HG03135 (cell line): ENCODE measurements around the gene SERPINB6.
"Not testable (repeated sequence)": the region's sequence is repeated elsewhere in the genome, so short reads cannot be mapped to it uniquely, and the experiment has no call there.

Source experiments
- ATAC-seq: cut with Tn5 transposase; IDR thresholded peaks from one replicate; pipeline ENCODE4 v1.9.1; 2021; ENCODE audit warnings: mild to moderate bottlenecking, moderate library complexity; ENCODE audit not compliant: unreplicated experiment

SERPINB6 gene

DNA sequence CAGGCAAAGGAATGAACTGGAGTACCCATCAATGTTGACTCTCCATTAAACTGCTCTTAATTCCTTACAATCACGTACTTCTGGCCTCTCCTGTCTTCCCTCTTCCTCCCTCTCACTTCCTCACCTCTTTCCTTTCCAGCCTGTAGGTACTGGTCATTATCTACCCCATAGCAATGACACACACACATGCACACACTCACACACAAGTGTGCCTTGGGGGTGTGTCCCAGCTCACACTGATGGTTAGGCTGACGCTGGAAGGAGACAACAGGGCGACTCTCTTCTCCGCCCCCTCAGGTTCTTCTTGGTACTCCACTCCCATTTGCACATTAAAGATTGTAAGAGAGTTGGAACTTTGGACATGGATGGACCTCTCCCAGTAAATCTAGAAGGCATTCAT, 54.3 kb downstream of the SERPINB6 start:
- no peak for ATAC-seq

DNA sequence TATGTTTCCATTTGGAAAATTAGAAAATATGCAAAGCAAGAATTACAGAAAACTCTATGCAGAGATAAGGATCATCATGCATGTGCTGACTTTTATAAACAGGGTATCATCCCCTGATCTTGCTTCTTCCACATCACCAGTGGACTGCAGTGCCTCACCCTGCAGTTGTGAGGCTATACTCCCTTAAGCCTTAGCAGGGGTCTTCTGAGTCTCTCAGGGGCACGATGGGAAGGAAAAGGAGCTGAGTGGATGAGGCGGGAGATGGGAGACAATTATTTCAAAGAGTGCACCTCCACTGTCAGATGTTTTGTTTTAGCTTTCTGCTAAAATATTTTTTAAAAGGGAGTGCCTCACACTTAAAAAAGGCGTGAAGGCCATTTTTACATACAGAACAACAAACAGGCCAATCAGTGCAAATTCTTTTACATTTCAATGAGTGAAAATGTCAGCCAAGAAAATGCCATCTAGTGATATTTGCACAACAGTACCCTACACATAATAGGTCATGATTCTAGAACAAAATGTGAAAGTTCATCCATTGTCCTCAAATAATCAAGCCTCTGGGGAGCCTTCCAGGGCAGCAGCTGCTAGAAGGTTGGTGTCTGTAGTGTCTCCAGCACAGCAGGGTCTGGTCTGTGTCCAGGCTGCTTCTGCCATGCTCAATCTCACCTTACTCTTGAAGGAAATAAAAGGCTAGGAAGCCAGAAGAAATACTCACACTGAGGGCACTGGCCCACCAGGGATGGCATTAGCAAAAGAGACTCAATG, 55.0 kb downstream of the SERPINB6 start:
- ATAC-seq, result no peak

DNA sequence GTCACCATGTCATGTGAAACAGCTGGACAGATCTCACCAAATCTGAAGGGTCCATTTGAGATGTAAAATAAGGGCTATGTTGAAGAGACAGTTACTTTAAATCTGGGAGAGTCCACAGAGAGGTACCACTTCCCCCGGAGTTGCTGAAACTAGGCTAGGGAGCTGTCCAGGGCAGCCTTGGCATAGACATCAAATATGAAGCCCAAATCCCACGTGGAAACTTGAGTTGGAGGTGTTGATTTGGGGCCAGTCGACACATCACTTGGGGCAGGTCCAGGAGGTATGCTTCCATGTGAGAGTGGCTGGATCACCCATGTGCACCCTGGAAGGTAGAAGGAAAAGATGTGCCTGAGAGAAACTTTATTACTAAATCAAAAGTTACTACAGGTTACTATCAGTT, 56.2 kb downstream of the SERPINB6 start:
- no peak for ATAC-seq

DNA sequence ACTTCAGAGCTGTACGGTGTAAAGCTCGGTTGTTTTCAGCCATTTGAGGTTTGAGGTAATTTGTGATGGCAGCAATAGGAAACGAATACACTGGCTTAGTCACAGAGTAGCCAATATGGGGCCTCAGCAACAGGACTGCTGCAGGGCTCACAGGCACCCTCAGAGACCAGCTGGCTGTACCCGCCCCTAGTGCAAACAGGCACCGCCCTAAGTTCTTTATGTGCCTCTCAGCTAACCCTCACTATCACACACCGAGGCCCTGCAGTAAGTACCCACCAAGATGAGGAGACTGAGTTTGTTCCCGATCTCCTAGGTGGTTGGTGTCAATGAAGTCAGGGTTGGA, 57.1 kb downstream of the SERPINB6 start:
- ATAC-seq, result no peak

DNA sequence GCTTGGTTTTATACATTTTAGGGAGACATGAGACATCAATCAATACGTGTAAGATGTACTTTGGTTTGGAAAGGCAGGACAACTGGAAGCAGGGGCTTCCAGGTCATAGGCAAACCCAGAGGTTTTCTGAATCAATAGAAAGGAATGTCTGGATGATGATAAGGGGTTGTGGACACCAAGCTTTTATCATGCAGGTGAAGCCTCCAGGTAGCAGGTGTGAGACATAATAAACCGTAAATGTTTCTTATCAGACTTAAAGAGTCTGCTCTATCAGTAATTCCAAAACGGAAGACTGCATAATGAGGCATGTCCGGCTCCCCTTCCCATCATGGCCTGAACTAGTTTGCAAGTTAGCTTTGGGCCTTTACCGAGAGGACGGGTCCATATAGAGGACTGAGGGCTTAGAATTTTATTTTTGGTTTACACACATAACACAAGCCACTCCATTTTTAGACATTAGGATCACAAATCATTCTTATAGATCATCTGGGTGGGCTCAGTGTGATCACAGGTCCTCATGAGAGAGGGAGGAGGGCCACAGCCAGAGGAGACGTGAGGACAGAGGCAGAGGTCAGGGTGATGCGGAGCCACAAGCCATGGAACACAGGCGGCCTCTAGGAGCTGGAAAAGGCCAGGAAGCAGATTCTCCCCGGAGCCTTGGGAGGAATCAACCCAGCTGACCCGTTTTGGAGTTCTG, 57.6 kb downstream of the SERPINB6 start:
- ATAC-seq, result no peak

DNA sequence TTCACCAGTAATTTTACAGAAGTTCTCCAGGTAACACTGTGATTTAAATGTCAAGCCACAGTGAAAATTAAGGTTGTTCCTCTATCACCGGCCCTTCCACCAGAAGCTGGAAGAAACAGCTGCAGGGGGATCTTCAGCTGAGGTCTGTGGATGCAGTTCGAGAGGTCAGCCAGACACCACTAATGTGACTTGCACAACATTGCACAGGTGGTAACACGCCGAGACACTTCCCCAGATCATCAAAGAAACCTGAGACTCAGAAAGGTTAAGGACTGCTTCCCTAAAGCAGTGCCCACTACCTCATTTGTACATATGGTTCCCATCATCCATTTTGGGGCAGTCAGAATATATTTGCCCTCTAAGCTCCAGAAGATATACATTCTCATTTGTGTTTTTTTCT, 60.2 kb downstream of the SERPINB6 start:
- ATAC-seq, result peak; percentile 72

DNA sequence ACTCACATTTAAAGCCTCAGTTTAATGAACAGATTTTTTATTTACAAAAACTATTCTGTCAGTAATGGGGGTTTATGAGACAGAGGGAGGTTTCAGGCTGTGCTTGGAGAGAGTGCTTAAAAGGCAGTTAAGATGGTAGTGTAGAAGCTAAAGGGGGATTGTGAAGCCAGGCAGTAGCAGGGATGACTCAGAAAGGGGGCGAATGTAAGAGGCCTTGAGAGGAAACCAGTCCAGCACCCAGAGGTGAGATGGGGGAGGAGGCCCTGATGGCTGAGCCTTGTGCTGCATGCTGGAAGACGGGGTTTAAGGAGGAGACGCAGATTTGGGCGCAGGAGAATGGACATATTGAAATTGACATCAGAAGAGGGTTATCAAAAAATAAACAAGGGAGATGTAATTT, 61.6 kb downstream of the SERPINB6 start:
- ATAC-seq, result no peak

DNA sequence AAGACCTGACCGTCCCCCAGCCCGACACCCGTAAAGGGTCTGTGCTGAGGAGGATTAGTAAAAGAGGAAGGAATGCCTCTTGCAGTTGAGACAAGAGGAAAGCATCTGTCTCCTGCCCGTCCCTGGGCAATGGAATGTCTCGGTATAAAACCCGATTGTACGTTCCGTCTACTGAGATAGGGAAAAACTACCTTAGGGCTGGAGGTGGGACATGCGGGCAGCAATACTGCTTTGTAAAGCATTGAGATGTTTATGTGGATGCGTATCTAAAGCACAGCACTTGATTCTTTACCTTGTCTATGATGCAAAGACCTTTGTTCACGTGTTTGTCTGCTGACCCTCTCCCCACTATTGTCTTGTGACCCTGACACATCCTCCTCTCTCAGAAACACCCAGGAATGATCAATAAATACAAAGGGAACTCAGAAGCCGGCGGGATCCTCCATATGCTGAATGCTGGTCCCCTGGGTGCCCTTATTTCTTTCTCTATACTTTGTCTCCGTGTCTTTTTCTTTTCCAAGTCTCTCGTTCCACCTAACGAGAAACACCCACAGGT, 62.2 kb downstream of the SERPINB6 start:
- not testable (repeated sequence) for ATAC-seq

DNA sequence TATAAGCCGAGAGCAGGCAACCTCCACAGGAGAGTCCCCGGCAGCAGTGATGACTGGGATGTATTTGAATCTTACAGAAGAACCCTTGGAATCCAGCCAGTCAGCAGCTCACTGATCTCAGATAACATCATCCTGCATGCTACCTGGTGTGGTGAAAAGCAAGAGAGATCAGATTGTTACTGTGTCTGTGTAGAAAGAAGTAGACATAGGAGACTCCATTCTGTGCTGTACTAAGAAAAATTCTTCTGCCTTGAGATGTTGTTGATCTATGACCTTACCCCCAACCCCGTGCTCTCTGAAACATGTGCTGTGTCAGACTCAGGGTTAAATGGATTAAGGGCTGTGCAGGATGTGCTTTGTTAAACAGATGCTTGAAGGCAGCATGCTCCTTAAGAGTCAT, 62.9 kb downstream of the SERPINB6 start:
- ATAC-seq, result not testable (repeated sequence)

DNA sequence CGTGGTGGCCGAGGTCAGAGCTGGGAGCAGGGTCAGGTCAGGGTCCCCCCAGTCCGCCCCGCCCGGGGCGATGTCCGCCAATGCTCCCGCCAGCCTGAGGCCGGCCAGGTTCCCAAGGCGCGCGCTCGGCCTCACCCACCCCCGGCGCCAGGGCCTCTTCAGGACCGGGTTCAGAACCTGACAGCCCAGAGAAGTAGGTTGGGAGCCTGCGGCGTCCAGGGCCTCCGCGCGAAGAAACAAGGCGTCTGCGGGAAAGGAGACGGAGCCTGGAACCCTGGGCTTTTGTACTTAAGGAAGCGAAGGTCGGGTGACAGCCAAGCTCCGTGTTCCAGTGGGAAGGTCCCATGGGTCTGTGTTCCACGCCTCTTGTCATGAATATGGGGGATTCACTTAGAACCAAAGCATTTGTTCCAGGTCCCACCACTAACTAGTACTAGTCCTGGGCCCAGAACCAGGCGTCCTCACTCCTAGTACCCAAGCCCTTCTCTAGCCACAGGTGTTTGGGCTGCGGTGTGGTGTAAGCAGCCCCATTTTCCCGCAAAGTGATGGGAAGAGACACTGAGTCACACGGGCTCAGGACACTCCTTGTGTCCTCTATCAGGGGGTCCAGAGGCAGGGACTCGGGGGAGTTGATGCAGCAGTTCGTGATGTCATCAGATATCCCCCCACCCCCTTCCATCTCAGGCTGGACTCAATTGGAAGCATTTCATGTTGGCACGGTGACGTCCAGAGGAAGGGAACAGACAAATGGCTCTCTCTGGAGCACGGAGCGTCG, 67.8 kb downstream of the SERPINB6 start:
- not testable (repeated sequence) for ATAC-seq

DNA sequence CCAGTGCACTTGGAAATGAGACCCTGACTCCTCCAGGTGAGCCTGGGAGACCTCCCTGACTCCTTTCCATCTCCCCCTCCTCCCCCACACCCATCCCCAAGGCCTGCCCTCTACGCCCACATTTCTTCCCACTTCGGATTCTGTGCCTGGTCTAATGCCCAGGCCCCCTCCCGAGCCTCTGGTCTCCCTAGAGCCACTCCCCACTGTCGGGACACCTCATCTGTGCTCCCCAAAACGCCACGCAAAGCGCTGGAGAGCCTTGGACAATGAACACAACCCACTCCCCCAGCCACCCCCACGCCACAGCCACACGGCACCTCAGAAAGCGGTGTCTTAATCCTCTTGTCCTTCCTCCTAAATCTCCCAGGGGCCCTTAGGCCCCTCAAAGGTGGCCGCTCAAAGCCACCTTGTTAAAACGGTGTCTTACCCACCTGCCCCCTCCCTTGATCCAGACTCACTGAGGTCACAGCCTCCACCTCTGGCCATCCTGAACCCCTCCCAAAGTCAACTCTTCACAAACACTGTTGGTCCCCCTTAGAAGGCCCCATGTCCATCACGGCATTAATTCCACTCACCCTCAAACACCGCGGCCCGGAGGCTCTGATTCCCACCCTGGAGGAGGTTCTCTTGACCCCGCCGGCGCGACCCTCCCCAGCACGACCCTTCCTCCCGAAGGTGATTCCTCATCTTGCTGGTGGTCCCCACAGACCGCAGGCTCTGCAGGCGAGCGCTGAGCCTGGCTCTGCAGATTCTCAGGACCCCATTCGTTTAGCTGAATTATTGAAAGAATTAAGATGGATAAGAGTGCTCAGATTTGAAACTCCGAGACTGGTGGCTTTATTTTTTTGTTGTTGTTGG, 69.5 kb downstream of the SERPINB6 start:
- not testable (repeated sequence) for ATAC-seq

DNA sequence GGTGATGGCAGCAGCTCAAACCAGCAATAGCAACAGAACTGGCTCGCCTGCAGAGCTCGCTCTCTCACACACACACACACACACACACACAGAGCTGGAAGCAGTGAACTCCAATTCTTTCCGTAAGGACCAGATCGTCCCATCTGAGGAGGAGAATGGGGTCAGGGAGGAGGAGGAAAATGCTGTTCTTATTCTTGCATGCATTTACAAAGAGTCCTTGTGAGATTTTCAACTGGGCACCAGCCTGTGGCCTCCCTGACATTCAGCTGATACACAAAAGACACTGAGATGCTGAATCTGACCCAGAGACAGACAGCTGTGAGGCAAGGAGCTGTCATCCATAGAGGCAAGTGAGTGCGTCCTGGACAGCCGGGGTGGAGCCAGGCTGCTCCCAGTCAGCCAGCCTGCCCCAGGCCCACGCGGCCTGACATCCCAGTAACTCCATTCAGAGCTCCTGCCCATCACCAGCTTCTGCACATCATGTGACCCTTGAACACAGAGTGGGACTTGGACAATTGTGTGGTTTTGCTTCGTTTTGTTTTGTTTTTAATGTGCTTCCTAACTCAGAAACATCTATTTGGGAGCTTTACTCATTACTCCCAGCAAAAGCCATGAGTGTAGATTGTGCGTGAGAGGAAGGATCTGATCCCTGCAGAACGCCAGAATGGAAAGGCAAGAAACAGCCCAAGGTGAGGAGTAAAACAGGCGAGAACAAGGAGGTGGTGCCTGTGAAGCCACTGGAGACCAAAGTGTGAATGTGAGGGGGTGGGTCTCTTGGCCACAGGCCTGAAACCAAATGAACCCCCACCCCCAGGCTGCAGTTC, 70.3 kb downstream of the SERPINB6 start:
- no peak for ATAC-seq

DNA sequence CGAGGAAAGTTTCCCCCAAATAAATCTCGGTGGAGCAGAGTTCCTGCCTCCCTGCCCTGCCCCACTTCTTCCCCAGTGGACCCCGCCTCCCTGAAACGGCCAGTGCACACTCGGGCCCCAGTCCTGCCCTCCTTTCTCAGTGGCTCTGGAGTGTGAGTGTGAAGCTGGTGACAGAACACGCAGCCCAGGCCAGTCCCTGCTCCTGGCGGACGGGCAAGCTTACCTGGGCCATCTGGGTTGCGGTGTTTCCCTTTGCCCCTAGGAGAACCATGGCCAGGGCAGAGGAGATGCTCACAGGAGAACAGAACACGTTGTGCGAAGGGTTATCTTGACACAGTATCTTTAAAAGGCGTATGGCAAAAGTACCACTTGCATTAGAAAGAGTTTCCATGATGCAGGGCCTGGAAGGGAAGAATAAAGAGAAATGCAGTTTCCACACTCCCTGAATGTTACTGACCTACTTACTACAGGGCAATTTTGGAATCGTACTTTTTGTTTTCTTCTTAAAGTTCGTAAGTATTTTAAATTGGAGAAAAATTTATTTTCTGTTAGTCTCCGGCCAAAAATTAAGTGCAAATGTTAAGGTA, 71.1 kb downstream of the SERPINB6 start:
- ATAC-seq, result no peak

DNA sequence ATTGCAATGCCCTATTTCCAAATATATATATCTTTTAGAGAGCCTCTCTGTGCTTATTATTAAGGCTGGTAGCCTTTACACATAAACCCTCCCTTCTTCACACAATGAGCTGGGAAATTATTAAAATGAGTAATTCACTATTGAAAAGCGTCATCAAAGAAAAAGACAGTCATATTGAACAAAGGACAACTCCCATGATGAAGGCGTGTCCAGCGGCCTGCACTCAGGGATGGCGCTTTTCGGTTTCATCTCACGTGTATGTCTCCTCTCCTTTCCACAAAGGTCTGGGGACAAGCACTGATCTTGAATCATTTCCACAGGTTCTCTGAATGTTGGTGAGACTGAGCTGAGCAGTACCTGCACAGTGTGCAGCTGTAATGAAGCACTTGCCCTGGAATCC, 71.8 kb downstream of the SERPINB6 start:
- ATAC-seq, result no peak
